OCI-LY3 (cell line): ENCODE data around the gene DCUN1D2.

Source experiments
- H2AFZ ChIP-seq: fragments of 200-600, 300-600 bp; shearing (Covaris generic); 2 replicates; pipeline ENCODE4 v1.6.0; 2014; ENCODE audit warnings: antibody characterized with exemption, low read depth, low read length
- H3K27ac ChIP-seq: fragments of 200-600, 300-600 bp; sonication (generic); 2 replicates; pipeline ENCODE4 v1.5.1; 2014; ENCODE audit warnings: mild to moderate bottlenecking, low read length, moderate library complexity, mixed read lengths
- H3K27me3 ChIP-seq: fragments of 200-600, 300-600 bp; sonication (generic); 2 replicates; pipeline ENCODE4 v1.6.1; 2014; ENCODE audit warnings: low read depth, low read length, mixed read lengths
- H3K36me3 ChIP-seq: fragments of 200-600, 300-600 bp; sonication (generic); replicated peaks from 2 replicates; pipeline ENCODE3; 2014; ENCODE audit warnings: low read depth, low read length, mixed read lengths
- H3K4me1 ChIP-seq: fragments of 300-600, 200-600 bp; sonication (generic); 2 replicates; pipeline ENCODE4 v1.6.1; 2014; ENCODE audit warnings: low read length, mixed read lengths
- H3K4me2 ChIP-seq: fragments of 200-600, 300-600 bp; sonication (generic); 2 replicates; pipeline ENCODE4 v1.6.1; 2014; ENCODE audit warnings: low read length, mixed read lengths
- H3K4me3 ChIP-seq: fragments of 300-600, 200-600 bp; sonication (generic); 2 replicates; pipeline ENCODE4 v1.5.1; 2014; ENCODE audit warnings: antibody characterized with exemption, mild to moderate bottlenecking, low read length, moderate library complexity
- H3K79me2 ChIP-seq: fragments of 300-600, 200-600 bp; shearing (Covaris generic); 2 replicates; pipeline ENCODE4 v1.6.1; 2014; ENCODE audit warnings: mild to moderate bottlenecking, low read length, mixed read lengths
- H3K9ac ChIP-seq: fragments of 300-600, 200-600 bp; shearing (Covaris generic); 2 replicates; pipeline ENCODE4 v1.6.0; 2014; ENCODE audit warnings: mild to moderate bottlenecking, low read length, moderate library complexity
- H3K9me3 ChIP-seq: fragments of 200-600, 300-600 bp; shearing (Covaris generic); 2 replicates; pipeline ENCODE4 v1.6.1; 2014; ENCODE audit warnings: low read length, mixed read lengths; ENCODE audit not compliant: insufficient read depth
- H4K20me1 ChIP-seq: fragments of 200-600, 300-600 bp; sonication (generic); 2 replicates; pipeline ENCODE4 v1.6.1; 2016; ENCODE audit warnings: low read length, mixed read lengths; ENCODE audit not compliant: insufficient read depth
- EZH2phosphoT487 ChIP-seq: fragments of 200-600 bp; shearing (Covaris generic); IDR thresholded peaks from 2 replicates; pipeline ENCODE4 v1.6.1; 2018; ENCODE audit warnings: antibody characterized with exemption, mixed run types, low read depth
- TF ChIP-seq, protein P1 (sequence below): fragments of 200-600, 300-600 bp; sonication (generic); IDR thresholded peaks from 2 replicates; pipeline ENCODE4 v1.5.1; 2014; ENCODE audit warnings: antibody characterized with exemption, low read length, low read depth

DCUN1D2 gene

DNA sequence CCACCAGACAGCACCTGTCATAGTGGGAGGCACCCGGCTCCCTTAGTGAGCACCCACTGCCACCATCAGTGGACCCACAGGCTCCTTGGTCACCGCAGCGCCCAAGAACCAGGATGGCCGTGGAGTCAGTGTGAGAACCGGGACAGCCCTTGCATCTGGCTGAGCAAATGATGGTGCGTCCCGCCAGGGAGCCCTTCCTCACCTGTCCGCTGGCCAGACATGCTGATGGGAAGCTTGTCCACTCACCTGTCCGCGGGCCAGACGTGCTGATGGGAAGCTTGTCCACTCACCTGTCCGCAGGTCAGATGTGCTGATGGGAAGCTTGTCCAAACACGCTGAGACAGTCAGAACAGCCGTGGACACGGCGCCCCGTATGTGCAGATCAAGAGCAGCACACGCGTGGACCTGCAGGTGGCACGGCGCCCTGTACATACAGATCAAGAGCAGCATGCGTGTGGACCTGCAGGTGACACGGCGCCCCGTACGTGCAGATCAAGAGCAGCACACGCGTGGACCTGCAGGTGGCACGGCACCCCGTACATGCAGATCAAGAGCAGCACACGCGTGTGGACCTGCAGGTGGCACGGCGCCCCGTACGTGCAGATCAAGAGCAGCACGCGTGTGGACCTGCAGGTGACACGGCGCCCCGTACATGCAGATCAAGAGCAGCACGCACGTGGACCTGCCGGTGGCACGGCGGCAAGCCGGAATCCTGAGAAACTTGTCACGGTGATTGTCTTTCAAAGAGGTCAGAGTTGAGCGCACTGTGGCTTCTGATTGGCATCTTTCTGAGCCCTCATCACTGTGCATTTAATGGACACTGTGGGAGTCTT lies 40.7 kb upstream of the DCUN1D2 start:
- TF ChIP-seq, protein P1, sequence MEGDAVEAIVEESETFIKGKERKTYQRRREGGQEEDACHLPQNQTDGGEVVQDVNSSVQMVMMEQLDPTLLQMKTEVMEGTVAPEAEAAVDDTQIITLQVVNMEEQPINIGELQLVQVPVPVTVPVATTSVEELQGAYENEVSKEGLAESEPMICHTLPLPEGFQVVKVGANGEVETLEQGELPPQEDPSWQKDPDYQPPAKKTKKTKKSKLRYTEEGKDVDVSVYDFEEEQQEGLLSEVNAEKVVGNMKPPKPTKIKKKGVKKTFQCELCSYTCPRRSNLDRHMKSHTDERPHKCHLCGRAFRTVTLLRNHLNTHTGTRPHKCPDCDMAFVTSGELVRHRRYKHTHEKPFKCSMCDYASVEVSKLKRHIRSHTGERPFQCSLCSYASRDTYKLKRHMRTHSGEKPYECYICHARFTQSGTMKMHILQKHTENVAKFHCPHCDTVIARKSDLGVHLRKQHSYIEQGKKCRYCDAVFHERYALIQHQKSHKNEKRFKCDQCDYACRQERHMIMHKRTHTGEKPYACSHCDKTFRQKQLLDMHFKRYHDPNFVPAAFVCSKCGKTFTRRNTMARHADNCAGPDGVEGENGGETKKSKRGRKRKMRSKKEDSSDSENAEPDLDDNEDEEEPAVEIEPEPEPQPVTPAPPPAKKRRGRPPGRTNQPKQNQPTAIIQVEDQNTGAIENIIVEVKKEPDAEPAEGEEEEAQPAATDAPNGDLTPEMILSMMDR = no peak
- no peak for TF ChIP-seq EZH2phosphoT487

DNA sequence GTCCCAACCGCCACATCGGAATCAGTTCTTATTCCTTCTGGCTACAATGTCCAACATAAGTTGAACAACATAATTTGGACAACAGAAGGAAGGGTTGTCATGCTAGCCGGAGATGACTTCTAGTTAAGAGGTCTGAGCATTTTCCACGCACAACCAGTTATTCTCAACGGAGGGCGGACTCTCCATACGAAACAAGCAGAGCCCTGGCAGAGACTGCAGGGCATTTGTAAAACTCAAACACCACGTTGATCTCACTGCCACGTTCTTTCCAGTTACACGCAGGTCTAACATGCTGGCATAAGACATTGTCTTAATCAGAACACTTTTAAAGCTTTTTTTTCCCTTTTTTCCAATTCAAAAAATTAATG lies 38.3 kb upstream of the DCUN1D2 start:
- Histone ChIP-seq H3K4me2 (no peak overlapping the region), H3K79me2 (no peaks in the 10 kb centered on the region), H2AFZ (no peak overlapping the region), H3K36me3 (peaks cover 17% of the 10 kb centered on the region), H3K9ac (no peak overlapping the region), H3K27me3 (no peaks in the 10 kb centered on the region), H3K4me3 (no peak overlapping the region), H3K4me1 (no peaks in the 10 kb centered on the region), H3K9me3 (no peaks in the 10 kb centered on the region), H4K20me1 (no peaks in the 10 kb centered on the region), H3K27ac (no peak overlapping the region)
- TF ChIP-seq, protein P1 = no peak
- TF ChIP-seq EZH2phosphoT487 = no peak

More for the DNA sequence above, 40.7 kb upstream of the DCUN1D2 start:
- no peak overlapping the region for H2AFZ ChIP-seq
- H3K9ac ChIP-seq = no peak overlapping the region
- no peak overlapping the region for H3K4me3 ChIP-seq
- H3K4me2 ChIP-seq = no peak overlapping the region
- no peaks in the 10 kb centered on the region for H3K9me3 ChIP-seq
- H4K20me1 ChIP-seq = no peaks in the 10 kb centered on the region
- no peaks in the 10 kb centered on the region for H3K79me2 ChIP-seq
- H3K36me3 ChIP-seq = peaks cover 11% of the 10 kb centered on the region
- H3K4me1 ChIP-seq = no peaks in the 10 kb centered on the region
- no peak overlapping the region for H3K27ac ChIP-seq
- no peaks in the 10 kb centered on the region for H3K27me3 ChIP-seq

DNA sequence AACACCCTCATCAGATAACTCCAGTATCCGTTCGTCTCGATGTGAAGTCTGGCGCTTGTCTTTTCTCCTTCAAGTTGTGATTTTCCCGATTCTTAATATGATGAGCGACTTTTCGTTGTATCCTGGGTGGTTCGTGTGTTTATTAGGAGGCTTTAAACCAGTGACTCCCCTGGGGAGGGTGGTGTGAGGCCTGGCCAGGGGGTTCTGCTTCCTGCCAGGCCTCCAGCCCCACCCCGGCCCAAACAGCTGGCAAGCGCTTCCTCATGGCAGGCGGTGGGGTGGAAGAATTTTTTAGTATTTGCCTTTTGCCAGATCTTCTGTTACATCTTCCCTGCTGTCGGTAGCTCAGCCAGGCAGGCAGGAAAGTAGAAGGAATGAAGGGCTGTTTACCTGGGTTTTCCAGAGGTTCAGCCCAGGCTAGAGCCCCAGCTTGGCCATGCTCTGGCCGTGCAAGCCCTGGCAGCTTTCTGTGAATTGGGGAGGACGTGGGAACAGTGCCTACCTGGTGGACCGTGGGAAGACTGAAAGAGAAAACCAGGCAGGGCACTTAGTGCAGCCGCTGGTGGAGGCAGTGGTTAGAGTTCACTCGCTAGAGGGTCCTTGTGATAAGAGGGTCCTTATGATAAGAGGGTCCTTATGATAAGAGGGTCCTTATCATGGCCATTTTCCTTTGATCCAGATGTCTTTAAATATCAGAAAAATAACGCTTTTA lies 37.7 kb upstream of the DCUN1D2 start:
- Histone ChIP-seq H3K4me1 (no peaks in the 10 kb centered on the region), H3K27ac (no peak overlapping the region), H3K27me3 (no peaks in the 10 kb centered on the region), H3K4me3 (no peak overlapping the region), H3K9ac (no peak overlapping the region), H3K79me2 (no peaks in the 10 kb centered on the region), H2AFZ (no peak overlapping the region), H4K20me1 (no peaks in the 10 kb centered on the region), H3K4me2 (no peak overlapping the region), H3K36me3 (peaks cover 13% of the 10 kb centered on the region), H3K9me3 (no peaks in the 10 kb centered on the region)
- TF ChIP-seq EZH2phosphoT487 = no peak
- TF ChIP-seq, protein P1 = no peak

DNA sequence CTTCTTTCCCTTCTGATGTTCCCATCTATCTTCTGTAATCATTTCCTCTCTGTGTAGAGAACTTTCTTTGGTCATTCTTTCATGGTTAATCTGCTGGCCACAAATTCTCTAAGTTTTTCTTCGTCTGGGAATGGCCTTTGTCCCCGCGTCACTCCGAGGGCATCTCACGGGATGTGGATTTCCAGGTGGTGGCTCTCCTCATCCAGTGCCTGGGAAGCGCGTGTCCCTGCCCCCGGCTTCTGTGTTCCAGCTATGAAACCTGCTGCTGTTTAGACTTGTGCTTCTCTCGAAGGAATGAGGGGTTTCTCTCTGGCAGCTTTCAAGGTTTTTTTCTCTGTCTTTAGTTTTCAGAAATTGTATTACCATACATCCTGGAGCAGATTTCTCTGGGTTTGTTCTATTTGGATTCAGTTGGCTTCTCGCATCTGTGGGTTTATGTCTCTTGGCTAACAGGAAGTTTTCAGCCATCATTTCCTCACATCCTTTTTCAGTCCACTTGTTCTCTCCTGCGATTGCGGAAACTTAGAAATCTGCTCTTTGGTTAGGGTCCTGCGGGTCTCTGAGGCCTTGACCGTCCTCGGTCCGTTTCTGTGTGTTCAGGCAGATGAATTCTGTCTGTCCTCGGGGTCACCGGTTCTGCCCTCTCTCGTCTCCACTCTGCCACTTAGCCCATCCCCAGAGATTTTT lies 36.9 kb upstream of the DCUN1D2 start:
- Histone ChIP-seq H4K20me1 (no peaks in the 10 kb centered on the region), H3K36me3 (peaks cover 13% of the 10 kb centered on the region), H3K27me3 (no peaks in the 10 kb centered on the region), H3K9me3 (no peaks in the 10 kb centered on the region), H3K79me2 (no peaks in the 10 kb centered on the region), H3K27ac (no peak overlapping the region), H3K4me3 (no peak overlapping the region), H3K9ac (no peak overlapping the region), H2AFZ (no peak overlapping the region), H3K4me2 (no peak overlapping the region), H3K4me1 (no peaks in the 10 kb centered on the region)
- TF ChIP-seq, protein P1 = no peak
- no peak for TF ChIP-seq EZH2phosphoT487
